ENCODE data around the gene UNC45B.

Gene UNC45B

GRCh38 chr17:35166526-35166925, 18.9 kb downstream of the UNC45B start:
- H4K20me1 ChIP-seq (ENCODE audit: insufficient read depth, low read length): no peaks in the 10 kb centered on the region
- H3K4me2 ChIP-seq (ENCODE audit: low read length): no peak overlapping the region
- H3K27ac ChIP-seq (ENCODE audit: low read length): no peak overlapping the region
- no peaks in the 10 kb centered on the region for H3K79me2 ChIP-seq (ENCODE audit: low read length)
- H3K9ac ChIP-seq (ENCODE audit: low read length): no peak overlapping the region
- H3K4me1 ChIP-seq (ENCODE audit: low read length): no peaks in the 10 kb centered on the region
- H3K36me3 ChIP-seq (replicated peaks; ENCODE audit: low read depth, low read length): no peaks in the 10 kb centered on the region
- peaks cover 6% of the 10 kb centered on the region for H3K27me3 ChIP-seq (ENCODE audit: low read depth, low read length)
- H3K4me3 ChIP-seq (ENCODE audit: low read length): no peak overlapping the region
- no peak overlapping the region for H2AFZ ChIP-seq (ENCODE audit: low read depth, low read length)
- no peaks in the 10 kb centered on the region for H3K9me3 ChIP-seq (ENCODE audit: insufficient read depth, low read length)
- no peak for TF ChIP-seq CTCF (IDR thresholded peaks at IDR 0.05; ENCODE audit: low read depth, low read length)

- no peaks in the 10 kb centered on the region for H3K9me3 ChIP-seq (ENCODE audit: insufficient read depth, low read length)
- no peak overlapping the region for H3K27ac ChIP-seq (ENCODE audit: low read length)
- H3K36me3 ChIP-seq (replicated peaks; ENCODE audit: low read depth, low read length): no peaks in the 10 kb centered on the region
- peaks cover 1% of the 10 kb centered on the region; the same call in 1 of the 2 replicates for H3K27me3 ChIP-seq (ENCODE audit: low read depth, low read length)
- H3K4me3 ChIP-seq (ENCODE audit: low read length): no peak overlapping the region
- H2AFZ ChIP-seq (ENCODE audit: low read depth, low read length): no peak overlapping the region
- H3K9ac ChIP-seq (ENCODE audit: low read length): no peak overlapping the region
- no peaks in the 10 kb centered on the region for H3K79me2 ChIP-seq (ENCODE audit: low read length)
- no peaks in the 10 kb centered on the region for H4K20me1 ChIP-seq (ENCODE audit: insufficient read depth, low read length)
- no peak overlapping the region for H3K4me2 ChIP-seq (ENCODE audit: low read length)
- TF ChIP-seq CTCF (IDR thresholded peaks at IDR 0.05; ENCODE audit: low read depth, low read length) (no peak), EZH2phosphoT487 (IDR thresholded peaks at IDR 0.05; ENCODE audit: low read depth) (no peak)
- H3K4me1 ChIP-seq (ENCODE audit: low read length): no peaks in the 10 kb centered on the region
Measured at GRCh38 chr17:35167046-35167445, 19.4 kb downstream of the UNC45B start.

GRCh38 chr17:35167666-35168065, 20.0 kb downstream of the UNC45B start:
- Histone ChIP-seq H3K9me3 (ENCODE audit: insufficient read depth, low read length) (no peaks in the 10 kb centered on the region), H3K36me3 (replicated peaks; ENCODE audit: low read depth, low read length) (no peaks in the 10 kb centered on the region), H2AFZ (ENCODE audit: low read depth, low read length) (no peak overlapping the region), H3K27me3 (ENCODE audit: low read depth, low read length) (no peaks in the 10 kb centered on the region), H3K4me3 (ENCODE audit: low read length) (no peak overlapping the region), H3K4me2 (ENCODE audit: low read length) (no peak overlapping the region), H3K9ac (ENCODE audit: low read length) (no peak overlapping the region), H3K27ac (ENCODE audit: low read length) (no peak overlapping the region), H3K4me1 (ENCODE audit: low read length) (no peaks in the 10 kb centered on the region), H4K20me1 (ENCODE audit: insufficient read depth, low read length) (no peaks in the 10 kb centered on the region), H3K79me2 (ENCODE audit: low read length) (no peaks in the 10 kb centered on the region)
- TF ChIP-seq CTCF (IDR thresholded peaks at IDR 0.05; ENCODE audit: low read depth, low read length) (no peak), EZH2phosphoT487 (IDR thresholded peaks at IDR 0.05; ENCODE audit: low read depth) (no peak)

- Histone ChIP-seq H4K20me1 (ENCODE audit: insufficient read depth, low read length) (no peaks in the 10 kb centered on the region), H2AFZ (ENCODE audit: low read depth, low read length) (no peak overlapping the region), H3K27ac (ENCODE audit: low read length) (no peak overlapping the region), H3K79me2 (ENCODE audit: low read length) (no peaks in the 10 kb centered on the region), H3K9me3 (ENCODE audit: insufficient read depth, low read length) (no peaks in the 10 kb centered on the region), H3K4me1 (ENCODE audit: low read length) (no peaks in the 10 kb centered on the region), H3K9ac (ENCODE audit: low read length) (no peak overlapping the region), H3K27me3 (ENCODE audit: low read depth, low read length) (no peaks in the 10 kb centered on the region), H3K4me2 (ENCODE audit: low read length) (no peak overlapping the region), H3K4me3 (ENCODE audit: low read length) (no peak overlapping the region), H3K36me3 (replicated peaks; ENCODE audit: low read depth, low read length) (no peaks in the 10 kb centered on the region)
- TF ChIP-seq CTCF (IDR thresholded peaks at IDR 0.05; ENCODE audit: low read depth, low read length): no peak
- TF ChIP-seq EZH2phosphoT487 (IDR thresholded peaks at IDR 0.05; ENCODE audit: low read depth): no peak
Measured at GRCh38 chr17:35169835-35170363, 22.3 kb downstream of the UNC45B start.
